GM21737 (cell line): Measurements from ENCODE around the gene PDSS2.
"Not testable (repeated sequence)": the region's sequence is repeated elsewhere in the genome, so short reads cannot be mapped to it uniquely, and the experiment has no call there.

ENCODE experiments used
- ATAC-seq: cut with Tn5 transposase; IDR thresholded peaks from one replicate; pipeline ENCODE4 v1.9.1; 2021; ENCODE audit warnings: mild to moderate bottlenecking, moderate library complexity; ENCODE audit not compliant: unreplicated experiment

The PDSS2 gene

GRCh38 chr6:107369493-107369892 lies 89.9 kb downstream of the PDSS2 start:
- ATAC-seq, result no peak

- ATAC-seq, result no peak
These were observed 90.9 kb downstream of the PDSS2 start for GRCh38 chr6:107368471-107368870.

- not testable (repeated sequence) for ATAC-seq
These were observed 95.2 kb downstream of the PDSS2 start for GRCh38 chr6:107364173-107364572.

GRCh38 chr6:107361753-107362604 lies 97.4 kb downstream of the PDSS2 start:
- ATAC-seq, result no peak

GRCh38 chr6:107360476-107360875 lies 98.9 kb downstream of the PDSS2 start:
- ATAC-seq, result no peak

- no peak for ATAC-seq
These were observed 101.5 kb downstream of the PDSS2 start for GRCh38 chr6:107357842-107358241.

- no peak for ATAC-seq
These were observed 102.3 kb downstream of the PDSS2 start for GRCh38 chr6:107357031-107357430.

- no peak for ATAC-seq
These were observed 103.7 kb downstream of the PDSS2 start for GRCh38 chr6:107355659-107356058.

- ATAC-seq, result no peak
These were observed 104.9 kb downstream of the PDSS2 start for GRCh38 chr6:107354451-107354850.

- ATAC-seq, result no peak
These were observed 105.5 kb downstream of the PDSS2 start for GRCh38 chr6:107353773-107354382.

- ATAC-seq, result no peak
These were observed 111.1 kb downstream of the PDSS2 start for GRCh38 chr6:107348224-107348623.

- ATAC-seq, result no peak
These were observed 114.0 kb downstream of the PDSS2 start for GRCh38 chr6:107345393-107345792.

- no peak for ATAC-seq
These were observed 114.4 kb downstream of the PDSS2 start for GRCh38 chr6:107344981-107345380.

GRCh38 chr6:107344383-107344782 lies 115.0 kb downstream of the PDSS2 start:
- ATAC-seq, result no peak

- no peak for ATAC-seq
These were observed 117.2 kb downstream of the PDSS2 start for GRCh38 chr6:107342144-107342543.

- no peak for ATAC-seq
These were observed 118.5 kb downstream of the PDSS2 start for GRCh38 chr6:107340881-107341280.

- no peak for ATAC-seq
These were observed 122.1 kb downstream of the PDSS2 start for GRCh38 chr6:107337191-107337741.

GRCh38 chr6:107334026-107334425 lies 125.3 kb downstream of the PDSS2 start:
- ATAC-seq, result no peak

GRCh38 chr6:107333491-107333890 lies 125.9 kb downstream of the PDSS2 start:
- no peak for ATAC-seq

- ATAC-seq, result no peak
These were observed 127.7 kb downstream of the PDSS2 start for GRCh38 chr6:107331409-107332386.

GRCh38 chr6:107330168-107330567 lies 129.2 kb downstream of the PDSS2 start:
- ATAC-seq, result peak; percentile 99
